K562 (cell line): Measurements from ENCODE around the gene PDE1A. TPM values are rescaled to one million over a fixed set of nuclear protein-coding genes. Genes with fewer than 3 reads are reported as not detected.

Experiments used
- ATAC-seq: fragments of 200-7000 bp; cut with Tn5 transposase; 3 replicates; pipeline ENCODE4 v1.9.1; 2020; ENCODE audit warnings: moderate library complexity
- BruUV-seq: library from RNA; stranded (reverse); fragments of 400-500 nt; replicated peaks from 2 replicates; lab custom pipeline; 2021; lab: Mats Ljungman, UMichigan
- CTCF ChIA-PET: fragments of 300-600 bp; formaldehyde crosslinking; extraction: SDS; loops from one replicate; lab custom pipeline; 2021; ENCODE audit warnings: low intra/inter-chr PET ratio; lab: Yijun Ruan, JAX
- POLR2A ChIA-PET: fragments of 300-600, 350-650 bp; sonication (Branson Sonifier 250); formaldehyde crosslinking; extraction: SDS; loops from one replicate; lab custom pipeline; 2021; ENCODE audit warnings: antibody characterized with exemption, inconsistent platforms; lab: Yijun Ruan, JAX
- DNase-seq, 4 experiments: peaks; one replicate each; pipeline versions ENCODE4 v3.0.0 to v3.0.0-alpha.2; 2011 to 2018; ENCODE audit warnings: low spot score in 3 of 4, mixed read lengths in 3 of 4; ENCODE audit errors: extremely low read depth in 1 of 4
- FAIRE-seq: peaks from 2 replicates; lab custom pipeline; 2011; peaks lifted over from hg19 to GRCh38; lab: Jason Lieb, UNC
- H2AFZ ChIP-seq: 2 replicates; pipeline ENCODE4 v1.6.0; 2011; ENCODE audit warnings: low read depth, low read length, control low read depth, inconsistent platforms
- H3K27ac ChIP-seq: fragments of 200-600 bp; 3 replicates; pipeline ENCODE4 v1.8.0; 2011; ENCODE audit warnings: low read depth, mild to moderate bottlenecking, control low read depth, inconsistent platforms, low read length, moderate library complexity, mixed read lengths; ENCODE audit errors: extremely low read depth
- H3K27me3 ChIP-seq, 2 experiments: fragments of 300-600 bp in 1 of 2; 2 replicates in 1 of 2; 3 replicates in 1 of 2; pipeline versions ENCODE4 v1.6.0 to v1.8.0; 2011; ENCODE audit warnings: inconsistent platforms in 2 of 2, low read length in 2 of 2, mild to moderate bottlenecking in 1 of 2, mixed read lengths in 1 of 2, moderate library complexity in 1 of 2; ENCODE audit not compliant: control insufficient read depth in 2 of 2, insufficient read depth in 2 of 2
- H3K36me3 ChIP-seq: fragments of 300-600 bp; 3 replicates; pipeline ENCODE4 v1.8.0; 2011; ENCODE audit warnings: mild to moderate bottlenecking, low read length, inconsistent platforms; ENCODE audit not compliant: control insufficient read depth, insufficient read depth
- H3K4me1 ChIP-seq, 2 experiments: fragments of 200-600 bp in 1 of 2; replicated peaks in 1 of 2; 2 replicates in 1 of 2; 3 replicates in 1 of 2; pipeline versions ENCODE4 v1.5.1 to v1.8.0; 2011; ENCODE audit warnings: inconsistent platforms in 2 of 2, low read length in 2 of 2, mild to moderate bottlenecking in 1 of 2, mixed read lengths in 1 of 2, moderate library complexity in 1 of 2; ENCODE audit not compliant: control insufficient read depth in 2 of 2, insufficient read depth in 2 of 2
- H3K4me2 ChIP-seq: 2 replicates; pipeline ENCODE4 v1.6.1; 2011; ENCODE audit warnings: low read length, control low read depth, inconsistent platforms, mixed read lengths; ENCODE audit not compliant: insufficient read depth
- H3K4me3 ChIP-seq: fragments of 200-600 bp; sonication (generic), shearing (Covaris generic); 2 replicates; pipeline ENCODE4 v1.5.1; 2016; ENCODE audit warnings: control low read depth, inconsistent platforms
- H3K79me2 ChIP-seq: fragments of 200-600 bp; 3 replicates; pipeline ENCODE4 v1.8.0; 2011; ENCODE audit warnings: low read length, inconsistent platforms; ENCODE audit not compliant: control insufficient read depth, insufficient read depth
- H3K9ac ChIP-seq, 2 experiments: 2 replicates each; pipeline versions ENCODE4 v1.6.0 to v1.6.1; 2011; ENCODE audit warnings: low read depth in 2 of 2, low read length in 2 of 2, control low read depth in 1 of 2, inconsistent platforms in 1 of 2, mild to moderate bottlenecking in 1 of 2, mixed read lengths in 1 of 2; ENCODE audit not compliant: insufficient read depth in 1 of 2
- H3K9me1 ChIP-seq: one replicate; pipeline ENCODE4 v1.6.0; 2011; ENCODE audit warnings: inconsistent platforms, mild to moderate bottlenecking, low read length, moderate library complexity; ENCODE audit not compliant: control insufficient read depth, insufficient read depth
- H3K9me3 ChIP-seq: replicated peaks from 2 replicates; pipeline ENCODE4 v1.5.1; 2011; ENCODE audit warnings: low read depth, low read length, inconsistent platforms; ENCODE audit not compliant: control insufficient read depth, insufficient read depth
- H4K20me1 ChIP-seq: replicated peaks from 2 replicates; pipeline ENCODE4 v1.6.1; 2011; ENCODE audit warnings: low read length, inconsistent platforms, mixed read lengths; ENCODE audit not compliant: control insufficient read depth, insufficient read depth
- HNRNPLL ChIP-seq: fragments of 200-400 bp; formaldehyde crosslinking; IDR thresholded peaks from 2 replicates; pipeline ENCODE4 v1.6.1; 2017; ENCODE audit warnings: low read length, low read depth, mild to moderate bottlenecking; ENCODE audit not compliant: poor library complexity, severe bottlenecking
- MAFF ChIP-seq: IDR thresholded peaks from 2 replicates; pipeline ENCODE4 v1.6.1; 2012; ENCODE audit warnings: low read length, improper control_type of control experiment
- MCM2 ChIP-seq: fragments of 450-650 bp; IDR thresholded peaks from 2 replicates; pipeline ENCODE4 v1.6.1; 2017; ENCODE audit warnings: low read depth, mild to moderate bottlenecking
- NR2C2 ChIP-seq, 2 experiments: fragments of 200-800 bp in 1 of 2; sonication (Bioruptor generic) in 1 of 2; sonication (generic) in 1 of 2; formaldehyde crosslinking in 1 of 2; IDR thresholded peaks; 2 replicates each; pipeline versions ENCODE4 v1.6.1 to v1.8.0; 2016 to 2022; ENCODE audit warnings: mild to moderate bottlenecking in 1 of 2, missing compliant biosample characterization in 1 of 2, missing genetic modification characterization in 1 of 2, missing genetic modification reagents in 1 of 2
- POLR3A ChIP-seq: IDR thresholded peaks from 2 replicates; pipeline ENCODE4 v1.6.1; 2011; ENCODE audit warnings: borderline replicate concordance, mild to moderate bottlenecking, moderate library complexity; ENCODE audit not compliant: insufficient read length, insufficient read depth; ENCODE audit errors: extremely low read depth
- SP1 ChIP-seq: sonication (generic); formaldehyde crosslinking; IDR thresholded peaks from 2 replicates; pipeline ENCODE4 v1.8.1; 2022; ENCODE audit warnings: mild to moderate bottlenecking, missing genetic modification reagents
- TFAP4 ChIP-seq: sonication (generic); formaldehyde crosslinking; IDR thresholded peaks from 2 replicates; pipeline ENCODE4 v1.8.0; 2022; ENCODE audit warnings: missing genetic modification reagents, mild to moderate bottlenecking, moderate library complexity, borderline replicate concordance
- ZBTB7A ChIP-seq: IDR thresholded peaks from 2 replicates; pipeline ENCODE4 v1.6.1; 2011; ENCODE audit warnings: low read depth, mild to moderate bottlenecking, low read length, moderate library complexity, borderline replicate concordance; ENCODE audit not compliant: control insufficient read depth
- ZNF175 ChIP-seq: fragments of 200-800 bp; sonication (Bioruptor generic); IDR thresholded peaks from 2 replicates; pipeline ENCODE4 v1.6.1; 2016; ENCODE audit warnings: low read depth, mild to moderate bottlenecking, missing genetic modification characterization, missing compliant biosample characterization
- ZNF232 ChIP-seq: sonication (generic); formaldehyde crosslinking; IDR thresholded peaks from 2 replicates; pipeline ENCODE4 v1.8.0; 2022; ENCODE audit warnings: mild to moderate bottlenecking, missing genetic modification reagents
- ZNF41 ChIP-seq: fragments of 250-450 bp; sonication (Bioruptor Pico); conservative IDR thresholded peaks from 2 replicates; pipeline ENCODE4 v1.4.0; 2020; ENCODE audit warnings: mild to moderate bottlenecking
- WGBS: fragments of 100-300 bp; shearing (Covaris generic); methylation state at CpG from one replicate; pipeline ENCODE4 v1.1.6; 2016; ENCODE audit warnings: low coverage, mixed read lengths; ENCODE audit not compliant: insufficient coverage; ENCODE audit errors: missing lambda C conversion rate; 5-methylcytosine and 5-hydroxymethylcytosine counted together
- in situ Hi-C: fragments of 300-500 bp; cut with MboI; formaldehyde crosslinking; loops from 4 replicates; pipeline ENCODE4 v1.15.0; 2018; ENCODE audit warnings: inconsistent platforms, mixed read lengths
- intact Hi-C: fragments of 100-400 bp; cut with micrococcal nuclease; formaldehyde crosslinking; loops from 2 replicates; pipeline ENCODE4 v1.14.2; 2022
- polyA plus RNA-seq, 8 experiments: library from polyadenylated mRNA; depleted of rRNA in 4 of 8; stranded (reverse) in 5 of 8; unstranded in 3 of 8; fragments of >200 nt; fragmentation: Nextera tagmentation in 2 of 8; fragmentation: Illumina TruSeq in 1 of 8; extraction: Ambion mirVana in 2 of 8; extraction: Trizol in 1 of 8; gene quantifications; 2 replicates each; pipeline versions ENCODE4 v1.2.1 to v1.2.3, GENCODE V29; 2011 to 2014; ENCODE audit warnings: inconsistent platforms in 1 of 8, missing spikeins in 1 of 8
- total RNA-seq, 7 experiments: library from RNA; depleted of rRNA in 6 of 7; stranded (reverse); fragments of >200 nt in 6 of 7; fragmentation: Illumina TruSeq in 2 of 7; extraction: Trizol in 2 of 7; gene quantifications; 2 replicates each; pipeline versions ENCODE4 v1.2.1 to v1.2.3, GENCODE V29; 2011 to 2021; ENCODE audit warnings: low replicate concordance in 1 of 7
- TF ChIP-seq, protein P1 (sequence below): fragments of 450-650 bp; formaldehyde crosslinking; conservative IDR thresholded peaks from 2 replicates; pipeline ENCODE4 v1.4.0; 2022; ENCODE audit warnings: mild to moderate bottlenecking, missing genetic modification characterization
- TF ChIP-seq, protein P2 (sequence below): fragments of 450-650 bp; conservative IDR thresholded peaks from 2 replicates; pipeline ENCODE4 v1.6.1; 2016; ENCODE audit warnings: missing genetic modification characterization, low read depth, mild to moderate bottlenecking, control low read depth, missing compliant biosample characterization
- TF ChIP-seq, protein P3 (sequence below): fragments of 450-650 bp; IDR thresholded peaks from one replicate; pipeline ENCODE4 v1.6.1; 2018; ENCODE audit warnings: mild to moderate bottlenecking, moderate library complexity; ENCODE audit not compliant: partially characterized antibody

The PDE1A gene
- total and polyA plus RNA-seq, 9 of the 15 experiments (the other 6 are each of a cell fraction or from before 2014, with no cell fraction given), result 0.14 to 0.91 (median 0.32) TPM

DNA sequence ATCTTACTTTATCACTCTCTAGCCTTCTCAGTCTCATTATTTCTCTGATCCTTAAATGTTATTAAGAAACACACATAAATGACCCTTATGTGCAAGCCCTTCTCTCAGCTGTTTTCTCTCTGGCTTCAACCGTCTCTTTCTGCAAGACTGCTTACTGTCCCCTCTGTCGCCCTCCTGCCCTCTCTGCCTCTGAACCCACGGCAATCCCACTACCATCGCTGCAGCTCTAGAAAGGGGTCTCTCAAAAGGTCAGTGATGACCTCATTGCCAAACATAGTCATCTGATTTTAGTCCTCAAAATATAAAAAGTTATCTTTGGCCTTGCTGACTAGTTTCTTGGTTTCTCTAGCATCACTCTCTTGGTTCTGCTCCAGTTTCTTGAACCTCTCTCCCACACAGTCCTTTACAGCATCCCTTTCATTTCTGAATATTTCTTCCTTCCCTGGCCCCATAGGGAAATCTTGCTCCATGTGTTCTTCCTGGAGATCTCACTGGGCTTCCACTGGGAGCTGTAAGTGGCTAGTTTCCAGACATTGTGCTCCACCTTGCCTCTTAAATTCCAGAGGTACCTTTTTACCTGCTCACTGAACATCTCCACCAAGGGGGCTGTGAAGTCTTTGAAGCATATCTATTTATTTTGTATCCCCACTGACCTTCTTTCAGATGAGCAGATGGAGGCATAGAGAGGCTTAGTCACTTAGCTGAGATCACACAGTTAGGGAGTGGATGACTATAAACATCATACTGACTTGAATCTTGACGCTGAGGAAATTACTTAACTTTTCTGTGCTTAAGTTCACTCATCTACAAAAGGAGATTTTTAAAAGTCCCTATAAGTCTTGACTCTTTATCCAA is 96.2 kb downstream of the PDE1A start:
- Histone ChIP-seq H3K4me1 (no peaks in the 10 kb centered on the region), H3K9ac (no peak overlapping the region), H2AFZ (no peak overlapping the region), H3K27ac (no peak overlapping the region), H3K9me3 (no peaks in the 10 kb centered on the region), H3K4me3 (no peak overlapping the region), H4K20me1 (no peaks in the 10 kb centered on the region), H3K36me3 (no peaks in the 10 kb centered on the region), H3K79me2 (no peaks in the 10 kb centered on the region), H3K4me2 (no peak overlapping the region), H3K9me1 (no peaks in the 10 kb centered on the region), H3K27me3 (no peaks in the 10 kb centered on the region)
- no peak for DNase-seq
- POLR2A ChIA-PET, result no interaction called here
- in situ Hi-C loops (no loop called here), intact Hi-C loops (no loop called here)
- no peak for FAIRE-seq
- WGBS, result 0% methylated on average over 5 of the region's 5 CpGs
- ATAC-seq, result no peak
- BruUV-seq, result no TSS peak
- CTCF ChIA-PET, result no interaction called here
- TF ChIP-seq HNRNPLL (no peak), MCM2 (no peak), MAFF (no peak), SP1 (CRISPR knock-in tag) (no peak), ZNF232 (CRISPR knock-in tag) (no peak), ZBTB7A (no peak), TFAP4 (CRISPR knock-in tag) (no peak), ZNF41 (CRISPR knock-in tag) (no peak), POLR3A (no peak), ZNF175 (CRISPR knock-in tag) (no peak), NR2C2 (CRISPR knock-in tag; IDR thresholded peaks at IDR 0.05) (no peak), NR2C2 (tag; IDR thresholded peaks at IDR 0.05) (no peak)
- TF ChIP-seq, protein P1, sequence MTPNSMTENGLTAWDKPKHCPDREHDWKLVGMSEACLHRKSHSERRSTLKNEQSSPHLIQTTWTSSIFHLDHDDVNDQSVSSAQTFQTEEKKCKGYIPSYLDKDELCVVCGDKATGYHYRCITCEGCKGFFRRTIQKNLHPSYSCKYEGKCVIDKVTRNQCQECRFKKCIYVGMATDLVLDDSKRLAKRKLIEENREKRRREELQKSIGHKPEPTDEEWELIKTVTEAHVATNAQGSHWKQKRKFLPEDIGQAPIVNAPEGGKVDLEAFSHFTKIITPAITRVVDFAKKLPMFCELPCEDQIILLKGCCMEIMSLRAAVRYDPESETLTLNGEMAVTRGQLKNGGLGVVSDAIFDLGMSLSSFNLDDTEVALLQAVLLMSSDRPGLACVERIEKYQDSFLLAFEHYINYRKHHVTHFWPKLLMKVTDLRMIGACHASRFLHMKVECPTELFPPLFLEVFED (CRISPR knock-in tag), result no peak
- TF ChIP-seq, protein P2, sequence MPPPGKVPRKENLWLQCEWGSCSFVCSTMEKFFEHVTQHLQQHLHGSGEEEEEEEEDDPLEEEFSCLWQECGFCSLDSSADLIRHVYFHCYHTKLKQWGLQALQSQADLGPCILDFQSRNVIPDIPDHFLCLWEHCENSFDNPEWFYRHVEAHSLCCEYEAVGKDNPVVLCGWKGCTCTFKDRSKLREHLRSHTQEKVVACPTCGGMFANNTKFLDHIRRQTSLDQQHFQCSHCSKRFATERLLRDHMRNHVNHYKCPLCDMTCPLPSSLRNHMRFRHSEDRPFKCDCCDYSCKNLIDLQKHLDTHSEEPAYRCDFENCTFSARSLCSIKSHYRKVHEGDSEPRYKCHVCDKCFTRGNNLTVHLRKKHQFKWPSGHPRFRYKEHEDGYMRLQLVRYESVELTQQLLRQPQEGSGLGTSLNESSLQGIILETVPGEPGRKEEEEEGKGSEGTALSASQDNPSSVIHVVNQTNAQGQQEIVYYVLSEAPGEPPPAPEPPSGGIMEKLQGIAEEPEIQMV (tag), result no peak
- TF ChIP-seq, protein P3, sequence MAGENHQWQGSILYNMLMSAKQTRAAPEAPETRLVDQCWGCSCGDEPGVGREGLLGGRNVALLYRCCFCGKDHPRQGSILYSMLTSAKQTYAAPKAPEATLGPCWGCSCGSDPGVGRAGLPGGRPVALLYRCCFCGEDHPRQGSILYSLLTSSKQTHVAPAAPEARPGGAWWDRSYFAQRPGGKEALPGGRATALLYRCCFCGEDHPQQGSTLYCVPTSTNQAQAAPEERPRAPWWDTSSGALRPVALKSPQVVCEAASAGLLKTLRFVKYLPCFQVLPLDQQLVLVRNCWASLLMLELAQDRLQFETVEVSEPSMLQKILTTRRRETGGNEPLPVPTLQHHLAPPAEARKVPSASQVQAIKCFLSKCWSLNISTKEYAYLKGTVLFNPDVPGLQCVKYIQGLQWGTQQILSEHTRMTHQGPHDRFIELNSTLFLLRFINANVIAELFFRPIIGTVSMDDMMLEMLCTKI, result no peak
